Measurements from ENCODE around the gene HOXC5.

HOXC5 gene

GRCh38 chr12:54037360-54038283 is 4.8 kb downstream of the HOXC5 start:
- TF ChIP-seq CTCF (IDR thresholded peaks at IDR 0.05; ENCODE audit: low read depth, low read length, missing control alignments), result no peak
- no peak overlapping the region for H3K4me3 ChIP-seq (ENCODE audit: low read depth, low read length)
- no peak for DNase-seq
- no peaks in the 10 kb centered on the region for H3K36me3 ChIP-seq (replicated peaks)
- H3K27ac ChIP-seq, result no peak overlapping the region
- in situ Hi-C loops (cut with HindIII; ENCODE audit: low pct_ligation_motif_present, low sequenced_read_pairs), result no loop called here
- H3K27me3 ChIP-seq (replicated peaks), result peaks cover 81% of the 10 kb centered on the region

- TF ChIP-seq CTCF (IDR thresholded peaks at IDR 0.05; ENCODE audit: low read depth, low read length, missing control alignments), result no peak
- no peak overlapping the region for H3K4me3 ChIP-seq (ENCODE audit: low read depth, low read length)
- no peak overlapping the region for H3K27ac ChIP-seq
- no peak for DNase-seq
- H3K36me3 ChIP-seq (replicated peaks), result no peaks in the 10 kb centered on the region
- peaks cover 80% of the 10 kb centered on the region for H3K27me3 ChIP-seq (replicated peaks)
- in situ Hi-C loops (cut with HindIII; ENCODE audit: low pct_ligation_motif_present, low sequenced_read_pairs), result no loop called here
Measured at GRCh38 chr12:54038284-54038870, 5.5 kb downstream of the HOXC5 start.

- no peak for DNase-seq
- no peak overlapping the region for H3K4me3 ChIP-seq (ENCODE audit: low read depth, low read length)
- no peak for TF ChIP-seq CTCF (IDR thresholded peaks at IDR 0.05; ENCODE audit: low read depth, low read length, missing control alignments)
- in situ Hi-C loops (cut with HindIII; ENCODE audit: low pct_ligation_motif_present, low sequenced_read_pairs), result no loop called here
- peaks cover 74% of the 10 kb centered on the region for H3K27me3 ChIP-seq (replicated peaks)
- no peak overlapping the region for H3K27ac ChIP-seq
- no peaks in the 10 kb centered on the region for H3K36me3 ChIP-seq (replicated peaks)
Measured at GRCh38 chr12:54038871-54039414, 6.1 kb downstream of the HOXC5 start.

- no peak overlapping the region for H3K27ac ChIP-seq
- H3K27me3 ChIP-seq (replicated peaks), result peaks cover 72% of the 10 kb centered on the region
- no peak for TF ChIP-seq CTCF (IDR thresholded peaks at IDR 0.05; ENCODE audit: low read depth, low read length, missing control alignments)
- DNase-seq, result no peak
- in situ Hi-C loops (cut with HindIII; ENCODE audit: low pct_ligation_motif_present, low sequenced_read_pairs), result no loop called here
- no peak overlapping the region for H3K4me3 ChIP-seq (ENCODE audit: low read depth, low read length)
- no peaks in the 10 kb centered on the region for H3K36me3 ChIP-seq (replicated peaks)
Measured at GRCh38 chr12:54039417-54040147, 6.7 kb downstream of the HOXC5 start.

GRCh38 chr12:54040148-54040494 is 7.3 kb downstream of the HOXC5 start:
- H3K27ac ChIP-seq, result no peak overlapping the region
- TF ChIP-seq CTCF (IDR thresholded peaks at IDR 0.05; ENCODE audit: low read depth, low read length, missing control alignments), result no peak
- in situ Hi-C loops (cut with HindIII; ENCODE audit: low pct_ligation_motif_present, low sequenced_read_pairs), result no loop called here
- no peak overlapping the region for H3K4me3 ChIP-seq (ENCODE audit: low read depth, low read length)
- no peak for DNase-seq
- H3K27me3 ChIP-seq (replicated peaks), result peaks cover 73% of the 10 kb centered on the region
- H3K36me3 ChIP-seq (replicated peaks), result no peaks in the 10 kb centered on the region
